OCI-LY7 (cell line): ENCODE data around the gene GDF10.

Experiments
- EZH2phosphoT487 ChIP-seq: fragments of 200-600 bp; sonication (generic); IDR thresholded peaks from 2 replicates; pipeline ENCODE4 v1.6.1; 2018; ENCODE audit warnings: low read depth, borderline replicate concordance, mild to moderate bottlenecking, mixed run types, antibody characterized with exemption, low read length, moderate library complexity, mixed read lengths
- TF ChIP-seq, protein P1 (sequence below): fragments of 200-600 bp; sonication (generic); conservative IDR thresholded peaks from 2 replicates; pipeline ENCODE4 v1.5.1; 2014; ENCODE audit warnings: mild to moderate bottlenecking, antibody characterized with exemption, low read length, moderate library complexity, mixed read lengths

- TF ChIP-seq, protein P1, sequence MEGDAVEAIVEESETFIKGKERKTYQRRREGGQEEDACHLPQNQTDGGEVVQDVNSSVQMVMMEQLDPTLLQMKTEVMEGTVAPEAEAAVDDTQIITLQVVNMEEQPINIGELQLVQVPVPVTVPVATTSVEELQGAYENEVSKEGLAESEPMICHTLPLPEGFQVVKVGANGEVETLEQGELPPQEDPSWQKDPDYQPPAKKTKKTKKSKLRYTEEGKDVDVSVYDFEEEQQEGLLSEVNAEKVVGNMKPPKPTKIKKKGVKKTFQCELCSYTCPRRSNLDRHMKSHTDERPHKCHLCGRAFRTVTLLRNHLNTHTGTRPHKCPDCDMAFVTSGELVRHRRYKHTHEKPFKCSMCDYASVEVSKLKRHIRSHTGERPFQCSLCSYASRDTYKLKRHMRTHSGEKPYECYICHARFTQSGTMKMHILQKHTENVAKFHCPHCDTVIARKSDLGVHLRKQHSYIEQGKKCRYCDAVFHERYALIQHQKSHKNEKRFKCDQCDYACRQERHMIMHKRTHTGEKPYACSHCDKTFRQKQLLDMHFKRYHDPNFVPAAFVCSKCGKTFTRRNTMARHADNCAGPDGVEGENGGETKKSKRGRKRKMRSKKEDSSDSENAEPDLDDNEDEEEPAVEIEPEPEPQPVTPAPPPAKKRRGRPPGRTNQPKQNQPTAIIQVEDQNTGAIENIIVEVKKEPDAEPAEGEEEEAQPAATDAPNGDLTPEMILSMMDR = no peak
- TF ChIP-seq EZH2phosphoT487 = no peak
Measured at GRCh38 chr10:47291682-47292081, 8.3 kb upstream of the GDF10 start.
